WERI-Rb-1 (cell line): ENCODE results near the gene AANAT.

Experiments
- DNase-seq: peaks from one replicate; pipeline ENCODE4 v3.0.0-alpha.2; 2020
- H3K27ac ChIP-seq: fragments of 250-450 bp; sonication (Bioruptor Pico); 2 replicates; pipeline ENCODE4 v1.5.1; 2020; ENCODE audit warnings: mild to moderate bottlenecking, moderate library complexity
- H3K27me3 ChIP-seq: fragments of 250-450 bp; sonication (Bioruptor Pico); 2 replicates; pipeline ENCODE4 v1.5.1; 2021; ENCODE audit warnings: mild to moderate bottlenecking, low read depth, moderate library complexity; ENCODE audit not compliant: insufficient read depth, severe bottlenecking
- H3K36me3 ChIP-seq: fragments of 250-450 bp; sonication (Bioruptor Pico); 2 replicates; pipeline ENCODE4 v1.5.1; 2020; ENCODE audit warnings: mild to moderate bottlenecking, moderate library complexity
- H3K4me3 ChIP-seq: 2 replicates; pipeline ENCODE4 v1.5.1; 2011; ENCODE audit warnings: low read depth, mild to moderate bottlenecking, control low read depth, low read length
- H3K9me3 ChIP-seq: fragments of 250-450 bp; sonication (Bioruptor Pico); 2 replicates; pipeline ENCODE4 v1.5.1; 2021; ENCODE audit warnings: mild to moderate bottlenecking, moderate library complexity; ENCODE audit not compliant: severe bottlenecking
- CTCF ChIP-seq: IDR thresholded peaks from 2 replicates; pipeline ENCODE4 v1.5.1; 2011; ENCODE audit warnings: low read depth, mild to moderate bottlenecking, control low read depth, inconsistent platforms, low read length

The AANAT gene

GRCh38 chr17:76472726-76473125 lies 5.3 kb downstream of the AANAT start:
- TF ChIP-seq CTCF = no peak

GRCh38 chr17:76473541-76473985 lies 6.2 kb downstream of the AANAT start:
- peak; percentile 76 for DNase-seq
- peak overlapping the region; percentile 70 for H3K27ac ChIP-seq
- no peaks in the 10 kb centered on the region for H3K9me3 ChIP-seq
- TF ChIP-seq CTCF = peak; percentile 90
- H3K4me3 ChIP-seq = no peak overlapping the region
- H3K36me3 ChIP-seq = peaks cover 34% of the 10 kb centered on the region
- H3K27me3 ChIP-seq = no peaks in the 10 kb centered on the region

More at GRCh38 chr17:76472726-76473125, 5.3 kb downstream of the AANAT start:
- DNase-seq = peak; percentile 11
- Histone ChIP-seq H3K27ac (peak overlapping the region; percentile 70), H3K9me3 (no peaks in the 10 kb centered on the region), H3K27me3 (no peaks in the 10 kb centered on the region), H3K4me3 (no peak overlapping the region), H3K36me3 (peaks cover 36% of the 10 kb centered on the region)

- Histone ChIP-seq H3K36me3 (peaks cover 27% of the 10 kb centered on the region), H3K27ac (no peak overlapping the region), H3K9me3 (no peaks in the 10 kb centered on the region), H3K27me3 (no peaks in the 10 kb centered on the region), H3K4me3 (no peak overlapping the region)
- no peak for TF ChIP-seq CTCF
- no peak for DNase-seq
These were observed 6.8 kb downstream of the AANAT start for GRCh38 chr17:76474238-76474637.

GRCh38 chr17:76474894-76475293 lies 7.5 kb downstream of the AANAT start:
- Histone ChIP-seq H3K4me3 (no peak overlapping the region), H3K36me3 (peaks cover 21% of the 10 kb centered on the region), H3K9me3 (no peaks in the 10 kb centered on the region), H3K27me3 (no peaks in the 10 kb centered on the region), H3K27ac (no peak overlapping the region)
- DNase-seq = no peak
- TF ChIP-seq CTCF = no peak

GRCh38 chr17:76475302-76475701 lies 7.9 kb downstream of the AANAT start:
- Histone ChIP-seq H3K27ac (no peak overlapping the region), H3K4me3 (no peak overlapping the region), H3K9me3 (no peaks in the 10 kb centered on the region), H3K27me3 (no peaks in the 10 kb centered on the region), H3K36me3 (peaks cover 17% of the 10 kb centered on the region)
- TF ChIP-seq CTCF = no peak
- peak; percentile 9 for DNase-seq

- Histone ChIP-seq H3K27me3 (no peaks in the 10 kb centered on the region), H3K4me3 (no peak overlapping the region), H3K27ac (no peak overlapping the region), H3K9me3 (no peaks in the 10 kb centered on the region), H3K36me3 (peaks cover 2% of the 10 kb centered on the region)
- no peak for TF ChIP-seq CTCF
- DNase-seq = no peak
These were observed 9.3 kb downstream of the AANAT start for GRCh38 chr17:76476736-76477135.
